Calu3 (cell line): ENCODE data around the gene TBC1D24. TPM values are rescaled to one million over a fixed set of nuclear protein-coding genes. Genes with fewer than 3 reads are reported as not detected.
A peak's percentile ranks its signal among the peaks of the same experiment; 100 is the strongest.

Experiments used
- BruUV-seq: library from RNA; stranded (reverse); fragments of 400-500 nt; replicated peaks from 2 replicates; lab custom pipeline; 2021; lab: Mats Ljungman, UMichigan
- CTCF ChIA-PET: fragments of 300-600 bp; sonication (Branson Sonifier 250); formaldehyde crosslinking; loops from one replicate; lab custom pipeline; 2022; ENCODE audit warnings: antibody characterized with exemption; lab: Charles Lee
- DNase-seq: peaks from one replicate; pipeline ENCODE4 v3.0.0; 2022
- H3K27ac Mint-ChIP-seq: one replicate; pipeline ENCODE4 v1.8.0; 2022; ENCODE audit warnings: mixed read lengths; ENCODE audit not compliant: unreplicated experiment
- H3K27me3 Mint-ChIP-seq: one replicate; pipeline ENCODE4 v1.8.0; 2022; ENCODE audit warnings: mixed read lengths; ENCODE audit not compliant: unreplicated experiment
- H3K36me3 Mint-ChIP-seq: one replicate; pipeline ENCODE4 v1.8.0; 2022; ENCODE audit warnings: mild to moderate bottlenecking, moderate library complexity, mixed read lengths; ENCODE audit not compliant: insufficient read depth, unreplicated experiment
- H3K4me1 Mint-ChIP-seq: one replicate; pipeline ENCODE4 v1.8.0; 2022; ENCODE audit warnings: mild to moderate bottlenecking, low read depth, mixed read lengths; ENCODE audit not compliant: unreplicated experiment
- H3K4me3 Mint-ChIP-seq: one replicate; pipeline ENCODE4 v1.8.0; 2022; ENCODE audit warnings: mild to moderate bottlenecking, low read depth, moderate library complexity, mixed read lengths; ENCODE audit not compliant: unreplicated experiment
- H3K9me3 Mint-ChIP-seq: one replicate; pipeline ENCODE4 v1.8.0; 2022; ENCODE audit warnings: low read depth, mixed read lengths; ENCODE audit not compliant: unreplicated experiment
- CTCF ChIP-seq: fragments of 200-600 bp; IDR thresholded peaks from one replicate; pipeline ENCODE4 v1.8.0; 2022; ENCODE audit warnings: antibody characterized with exemption; ENCODE audit not compliant: unreplicated experiment
- intact Hi-C: fragments of 100-400 bp; cut with micrococcal nuclease; formaldehyde crosslinking; loops from one replicate; pipeline ENCODE4 v1.10.0; 2022; ENCODE audit not compliant: unreplicated experiment
- total RNA-seq: library from RNA; stranded (reverse); gene quantifications from 2 replicates; pipeline ENCODE4 v1.2.3, GENCODE V29; 2022

The TBC1D24 gene
- total RNA-seq, 1 experiment from 2014 or later, result 33.3 TPM

- no peak for DNase-seq
- intact Hi-C loops, result no loop called here
- Mint-ChIP-seq H3K27ac (peak overlapping the region; percentile 87), H3K9me3 (no peaks in the 10 kb centered on the region), H3K36me3 (peaks cover 90% of the 10 kb centered on the region), H3K4me1 (peaks cover 49% of the 10 kb centered on the region), H3K27me3 (no peaks in the 10 kb centered on the region), H3K4me3 (peak overlapping the region; percentile 86)
- TSS peak; percentile 32 for BruUV-seq
- no peak for TF ChIP-seq CTCF
- CTCF ChIA-PET, result interaction anchor here (0.6 kb wide), 1 partner anchor 42 kb away, joined by 5 read pairs; no protein-coding TSS in a partner anchor
Measured at GRCh38 chr16:2516391-2517240, 41.7 kb downstream of the TBC1D24 start.

DNA sequence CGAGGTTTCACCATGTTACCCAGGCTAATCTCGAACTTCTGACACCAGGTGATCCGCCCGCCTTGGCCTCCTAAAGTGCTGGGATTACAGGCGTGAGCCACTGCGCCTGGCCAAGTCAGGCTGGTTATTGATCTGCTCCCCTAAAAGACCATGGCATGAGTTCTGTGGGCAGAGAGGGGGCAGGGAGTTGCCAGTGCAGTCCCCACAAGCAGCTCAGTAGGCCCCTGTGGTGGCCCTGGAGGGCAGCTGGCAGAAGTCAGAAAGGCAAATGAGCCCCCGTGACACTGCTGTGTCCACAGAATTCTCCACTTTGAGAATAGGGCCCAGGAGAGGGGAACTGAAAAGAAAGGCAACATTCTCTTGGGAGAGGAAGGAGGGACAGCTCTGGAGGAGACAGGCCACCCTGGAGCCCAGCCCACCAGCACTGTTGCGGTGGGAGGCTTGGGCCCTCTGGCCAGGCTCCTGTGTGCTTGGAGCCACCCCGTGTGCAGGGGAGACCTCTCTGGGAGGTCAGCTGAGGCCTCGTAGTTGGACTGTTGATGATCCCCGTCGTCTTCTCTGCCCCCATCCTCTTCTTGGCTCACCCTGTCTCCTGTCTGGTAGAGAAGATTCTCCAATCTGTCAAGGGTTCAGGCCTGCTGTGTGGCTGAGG, 43.2 kb downstream of the TBC1D24 start:
- BruUV-seq, result no TSS peak
- CTCF ChIA-PET, result no interaction called here
- intact Hi-C loops, result no loop called here
- no peak overlapping the region for H3K4me3 Mint-ChIP-seq
- H3K4me1 Mint-ChIP-seq, result peaks cover 42% of the 10 kb centered on the region
- H3K27ac Mint-ChIP-seq, result no peak overlapping the region
- peaks cover 90% of the 10 kb centered on the region for H3K36me3 Mint-ChIP-seq
- no peaks in the 10 kb centered on the region for H3K27me3 Mint-ChIP-seq
- no peak for DNase-seq
- no peaks in the 10 kb centered on the region for H3K9me3 Mint-ChIP-seq
- no peak for TF ChIP-seq CTCF

DNA sequence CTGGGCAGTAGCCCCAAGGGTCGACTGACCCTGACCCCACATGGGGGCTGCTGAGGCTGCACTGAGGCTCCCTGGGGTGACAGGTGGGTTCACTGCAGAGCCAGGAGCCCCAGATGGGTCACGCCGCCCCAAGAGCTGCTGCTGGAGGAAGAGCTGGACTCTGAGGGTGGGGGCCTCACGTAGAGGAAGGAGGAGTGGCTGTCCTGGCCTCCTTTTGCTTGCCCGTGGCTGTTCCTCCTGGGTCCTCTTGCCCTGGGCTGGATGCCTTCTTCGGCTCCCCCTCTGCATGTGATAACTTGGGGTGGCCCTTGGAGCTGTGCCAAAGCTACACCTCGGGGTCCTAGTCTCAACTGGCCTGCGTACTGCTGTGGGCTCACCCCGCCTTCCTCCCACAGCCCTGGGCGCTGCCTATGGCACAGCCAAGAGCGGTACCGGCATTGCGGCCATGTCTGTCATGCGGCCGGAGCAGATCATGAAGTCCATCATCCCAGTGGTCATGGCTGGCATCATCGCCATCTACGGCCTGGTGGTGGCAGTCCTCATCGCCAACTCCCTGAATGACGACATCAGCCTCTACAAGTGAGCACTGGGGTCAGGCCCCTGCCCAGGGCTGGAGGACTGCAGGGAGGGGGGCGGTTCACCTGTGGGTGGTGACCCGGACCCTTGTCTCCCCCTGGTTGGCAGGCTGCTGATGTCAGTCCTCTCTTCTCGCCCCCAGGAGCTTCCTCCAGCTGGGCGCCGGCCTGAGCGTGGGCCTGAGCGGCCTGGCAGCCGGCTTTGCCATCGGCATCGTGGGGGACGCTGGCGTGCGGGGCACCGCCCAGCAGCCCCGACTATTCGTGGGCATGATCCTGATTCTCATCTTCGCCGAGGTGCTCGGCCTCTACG, 44.1 kb downstream of the TBC1D24 start:
- Mint-ChIP-seq H3K4me3 (peak overlapping the region; percentile 83), H3K27ac (peak overlapping the region; percentile 77), H3K9me3 (no peaks in the 10 kb centered on the region), H3K27me3 (no peaks in the 10 kb centered on the region), H3K4me1 (peaks cover 49% of the 10 kb centered on the region), H3K36me3 (peaks cover 90% of the 10 kb centered on the region)
- BruUV-seq, result no TSS peak
- DNase-seq, result no peak
- no peak for TF ChIP-seq CTCF
- intact Hi-C loops, result no loop called here
- CTCF ChIA-PET, result interaction anchor here (0.6 to 0.7 kb wide), 2 partner anchors 8 to 32 kb away, joined by 3 to 4 read pairs; no protein-coding TSS in a partner anchor

DNA sequence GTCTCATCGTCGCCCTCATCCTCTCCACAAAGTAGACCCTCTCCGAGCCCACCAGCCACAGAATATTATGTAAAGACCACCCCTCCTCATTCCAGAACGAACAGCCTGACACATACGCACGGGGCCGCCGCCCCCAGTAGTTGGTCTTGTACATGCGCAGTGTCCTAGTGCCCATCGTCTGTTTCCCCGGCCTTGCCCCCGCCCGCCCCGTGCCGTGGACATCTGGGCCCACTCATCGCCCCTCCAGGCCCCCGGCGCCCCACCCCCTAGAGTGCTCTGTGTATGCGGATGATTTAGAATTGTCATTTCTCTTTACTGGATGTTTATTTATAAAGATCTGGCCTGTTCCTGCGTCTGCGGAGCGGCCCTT, 44.8 kb downstream of the TBC1D24 start:
- no TSS peak for BruUV-seq
- peak overlapping the region; percentile 83 for H3K4me3 Mint-ChIP-seq
- no peak for TF ChIP-seq CTCF
- peak overlapping the region; percentile 77 for H3K27ac Mint-ChIP-seq
- intact Hi-C loops, result no loop called here
- CTCF ChIA-PET, result interaction anchor here (0.7 to 1.6 kb wide), 5 partner anchors 8 to 731 kb away, joined by 3 to 11 read pairs (median 3); partner anchors contain the start of gene PDPK1
- H3K36me3 Mint-ChIP-seq, result peaks cover 90% of the 10 kb centered on the region
- no peaks in the 10 kb centered on the region for H3K27me3 Mint-ChIP-seq
- peaks cover 55% of the 10 kb centered on the region for H3K4me1 Mint-ChIP-seq
- no peaks in the 10 kb centered on the region for H3K9me3 Mint-ChIP-seq
- DNase-seq, result no peak
